ENCODE data around the gene AKNA. TPM values are rescaled to one million over a fixed set of nuclear protein-coding genes. Genes with fewer than 3 reads are reported as not detected.

Gene AKNA
- total and polyA plus RNA-seq, 2 experiments from 2014 or later = 5.7 to 25.2 TPM

GRCh38 chr9:114303977-114304376, 83.8 kb downstream of the AKNA start:
- H3K4me3 ChIP-seq = no peak overlapping the region
- no peaks in the 10 kb centered on the region for H3K9me3 ChIP-seq (ENCODE audit: low read depth)
- TF ChIP-seq, protein P1, sequence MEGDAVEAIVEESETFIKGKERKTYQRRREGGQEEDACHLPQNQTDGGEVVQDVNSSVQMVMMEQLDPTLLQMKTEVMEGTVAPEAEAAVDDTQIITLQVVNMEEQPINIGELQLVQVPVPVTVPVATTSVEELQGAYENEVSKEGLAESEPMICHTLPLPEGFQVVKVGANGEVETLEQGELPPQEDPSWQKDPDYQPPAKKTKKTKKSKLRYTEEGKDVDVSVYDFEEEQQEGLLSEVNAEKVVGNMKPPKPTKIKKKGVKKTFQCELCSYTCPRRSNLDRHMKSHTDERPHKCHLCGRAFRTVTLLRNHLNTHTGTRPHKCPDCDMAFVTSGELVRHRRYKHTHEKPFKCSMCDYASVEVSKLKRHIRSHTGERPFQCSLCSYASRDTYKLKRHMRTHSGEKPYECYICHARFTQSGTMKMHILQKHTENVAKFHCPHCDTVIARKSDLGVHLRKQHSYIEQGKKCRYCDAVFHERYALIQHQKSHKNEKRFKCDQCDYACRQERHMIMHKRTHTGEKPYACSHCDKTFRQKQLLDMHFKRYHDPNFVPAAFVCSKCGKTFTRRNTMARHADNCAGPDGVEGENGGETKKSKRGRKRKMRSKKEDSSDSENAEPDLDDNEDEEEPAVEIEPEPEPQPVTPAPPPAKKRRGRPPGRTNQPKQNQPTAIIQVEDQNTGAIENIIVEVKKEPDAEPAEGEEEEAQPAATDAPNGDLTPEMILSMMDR (IDR thresholded peaks at IDR 0.05; ENCODE audit: low read depth, low read length) = no peak
- DNase-seq (ENCODE audit: low read depth in 1 of 2, low spot score in 1 of 2) = no peak
- H3K27me3 ChIP-seq = no peaks in the 10 kb centered on the region
- H3K4me1 ChIP-seq (ENCODE audit: low read depth) = no peaks in the 10 kb centered on the region
- H3K36me3 ChIP-seq = no peaks in the 10 kb centered on the region
- no peak overlapping the region for H3K27ac ChIP-seq

GRCh38 chr9:114303571-114303970, 84.2 kb downstream of the AKNA start:
- Histone ChIP-seq H3K27ac (no peak overlapping the region), H3K27me3 (no peaks in the 10 kb centered on the region), H3K4me3 (no peak overlapping the region), H3K4me1 (ENCODE audit: low read depth) (no peaks in the 10 kb centered on the region), H3K36me3 (no peaks in the 10 kb centered on the region), H3K9me3 (ENCODE audit: low read depth) (no peaks in the 10 kb centered on the region)
- TF ChIP-seq, protein P1 (IDR thresholded peaks at IDR 0.05; ENCODE audit: low read depth, low read length) = no peak
- no peak for DNase-seq (ENCODE audit: low read depth in 1 of 2, low spot score in 1 of 2)

DNA sequence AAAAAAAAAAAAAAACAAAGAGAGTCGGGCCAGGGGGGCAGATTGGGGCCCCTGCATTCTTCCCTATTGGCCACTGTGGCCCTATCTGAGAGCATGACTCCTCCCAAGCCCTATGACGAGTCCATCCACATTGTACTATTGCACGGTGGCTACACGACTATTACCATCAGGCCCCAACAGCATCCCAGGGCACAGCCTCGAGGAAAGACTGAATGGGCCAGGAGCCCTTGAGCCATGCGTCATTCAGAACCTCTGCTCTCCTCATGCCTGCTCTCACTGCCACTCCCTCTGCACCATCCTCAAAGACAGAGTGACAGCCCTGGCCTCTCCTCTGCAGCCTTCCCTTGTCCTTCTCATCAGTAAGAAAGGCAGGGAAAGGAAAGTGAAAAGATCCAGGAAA, 85.1 kb downstream of the AKNA start:
- H3K27me3 ChIP-seq = no peaks in the 10 kb centered on the region
- H3K4me1 ChIP-seq (ENCODE audit: low read depth) = no peaks in the 10 kb centered on the region
- H3K9me3 ChIP-seq (ENCODE audit: low read depth) = no peaks in the 10 kb centered on the region
- H3K27ac ChIP-seq = no peak overlapping the region
- DNase-seq (ENCODE audit: low read depth in 1 of 2, low spot score in 1 of 2) = no peak
- no peaks in the 10 kb centered on the region for H3K36me3 ChIP-seq
- TF ChIP-seq, protein P1 (IDR thresholded peaks at IDR 0.05; ENCODE audit: low read depth, low read length) = no peak
- H3K4me3 ChIP-seq = no peak overlapping the region

GRCh38 chr9:114301798-114302565, 85.8 kb downstream of the AKNA start:
- Histone ChIP-seq H3K9me3 (ENCODE audit: low read depth) (no peaks in the 10 kb centered on the region), H3K4me1 (ENCODE audit: low read depth) (no peaks in the 10 kb centered on the region), H3K27ac (no peak overlapping the region), H3K27me3 (no peaks in the 10 kb centered on the region), H3K4me3 (no peak overlapping the region), H3K36me3 (no peaks in the 10 kb centered on the region)
- no peak for DNase-seq (ENCODE audit: low read depth in 1 of 2, low spot score in 1 of 2)
- TF ChIP-seq, protein P1 (IDR thresholded peaks at IDR 0.05; ENCODE audit: low read depth, low read length) = no peak

DNA sequence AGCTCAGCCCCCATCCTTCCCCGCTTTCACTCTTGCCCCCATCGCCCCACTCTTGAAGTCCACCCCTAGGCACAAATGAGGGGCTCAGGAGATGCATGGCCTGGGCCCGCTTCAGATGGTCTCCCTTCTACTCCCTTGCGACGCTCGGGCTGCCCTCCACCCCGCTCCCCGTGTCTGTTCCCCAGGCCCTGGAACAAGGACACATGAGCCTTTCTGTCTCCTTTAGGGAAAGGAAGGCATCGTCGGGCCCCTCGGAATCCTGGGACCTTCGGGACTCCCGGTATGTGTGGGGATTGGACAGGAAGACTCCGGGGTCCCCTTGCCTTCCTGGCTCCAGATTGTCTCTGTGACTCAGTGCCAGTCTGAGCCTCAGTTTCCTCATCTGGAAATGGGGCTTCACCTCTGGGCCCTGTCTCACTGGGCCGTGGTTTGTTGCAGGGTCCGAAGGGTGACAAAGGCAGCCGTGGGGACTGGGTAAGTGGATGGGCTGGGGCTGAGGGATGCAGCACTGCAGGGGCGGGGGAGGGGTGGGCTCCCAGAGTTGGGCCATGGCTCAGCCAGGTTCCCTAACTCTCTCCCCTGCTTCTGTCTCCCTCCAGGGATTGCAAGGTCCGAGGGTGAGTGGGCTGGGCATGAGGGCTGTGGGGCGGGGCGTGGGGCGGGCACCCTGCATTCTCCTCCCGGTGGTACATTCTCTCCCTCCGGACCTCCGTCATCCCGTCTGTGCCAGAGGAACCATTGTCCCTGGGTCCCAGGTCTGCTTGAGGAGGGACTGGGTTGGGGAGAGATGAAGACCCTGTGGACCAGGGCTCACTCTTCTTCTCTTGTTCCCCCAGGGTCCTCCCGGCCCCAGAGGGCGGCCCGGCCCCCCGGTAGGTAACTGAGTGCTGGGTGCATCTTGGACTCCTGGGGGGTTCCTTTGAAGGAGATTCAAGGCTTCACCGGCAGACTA, 86.7 kb downstream of the AKNA start:
- H3K4me1 ChIP-seq (ENCODE audit: low read depth) = no peaks in the 10 kb centered on the region
- no peak overlapping the region for H3K4me3 ChIP-seq
- H3K36me3 ChIP-seq = no peaks in the 10 kb centered on the region
- no peaks in the 10 kb centered on the region for H3K27me3 ChIP-seq
- DNase-seq (ENCODE audit: low read depth in 1 of 2, low spot score in 1 of 2) = no peak
- TF ChIP-seq, protein P1 (IDR thresholded peaks at IDR 0.05; ENCODE audit: low read depth, low read length) = no peak
- no peak overlapping the region for H3K27ac ChIP-seq
- H3K9me3 ChIP-seq (ENCODE audit: low read depth) = no peaks in the 10 kb centered on the region
